HG03354 (cell line): ENCODE measurements around the gene SLMAP.

ENCODE experiments used
- ATAC-seq: cut with Tn5 transposase; IDR thresholded peaks from one replicate; pipeline ENCODE4 v1.9.1; 2021; ENCODE audit warnings: mild to moderate bottlenecking; ENCODE audit not compliant: unreplicated experiment, poor library complexity, severe bottlenecking

Gene SLMAP

DNA sequence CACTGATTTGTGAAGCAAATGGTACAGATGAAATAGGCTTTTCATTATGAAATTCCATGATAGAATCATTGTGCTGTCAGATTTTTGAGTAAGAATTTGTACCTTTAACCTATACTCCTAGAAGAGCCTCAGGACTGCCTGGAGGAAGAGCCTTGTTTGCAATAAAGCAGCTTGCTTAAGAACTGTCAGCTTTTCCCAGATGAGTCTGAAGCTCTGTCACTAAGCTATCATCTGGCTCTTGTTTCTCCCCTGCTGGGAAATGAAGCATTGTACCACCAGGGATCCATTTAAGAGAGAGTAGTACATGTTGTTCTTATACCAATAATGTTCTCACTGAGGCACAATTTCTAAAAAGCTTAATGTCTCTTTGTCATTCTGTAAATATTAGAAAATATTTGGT lies 167.0 kb downstream of the SLMAP start:
- no peak for ATAC-seq

DNA sequence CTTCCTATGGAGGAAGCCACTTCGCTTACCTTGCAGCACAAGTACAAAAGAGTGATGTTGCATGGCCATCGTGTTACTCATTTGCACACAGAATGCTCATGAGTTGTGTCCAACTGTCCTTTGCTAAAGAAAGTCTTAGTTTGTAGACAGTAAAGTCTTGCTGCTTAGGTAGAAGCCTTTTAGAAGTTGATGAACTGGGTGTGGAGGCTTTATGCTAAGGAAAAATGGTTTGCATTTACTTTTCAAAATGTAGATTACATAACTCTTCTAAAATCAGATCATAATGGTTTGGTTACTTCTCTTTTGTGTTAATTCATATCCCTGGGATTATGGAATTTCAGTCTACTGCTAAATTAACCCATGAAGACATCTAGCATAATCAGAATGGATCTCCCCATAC lies 167.6 kb downstream of the SLMAP start:
- ATAC-seq = no peak

DNA sequence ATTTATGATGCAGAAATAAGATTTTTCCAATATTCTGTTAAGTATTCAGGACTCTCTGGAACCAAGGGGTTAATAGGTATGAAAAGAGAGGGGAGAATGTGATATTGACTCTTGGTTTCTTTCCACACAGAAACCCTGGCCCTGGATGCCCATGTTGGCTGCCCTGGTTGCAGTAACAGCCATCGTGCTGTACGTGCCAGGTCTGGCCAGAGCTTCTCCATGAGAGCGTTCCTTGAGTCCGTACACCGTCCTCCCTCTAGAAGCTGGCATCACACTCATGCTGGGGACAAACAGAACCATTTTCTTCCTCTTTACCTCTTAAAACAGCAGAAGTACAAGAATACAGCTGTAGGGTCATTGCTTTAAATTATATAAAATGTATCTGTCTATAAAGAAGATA lies 171.1 kb downstream of the SLMAP start:
- ATAC-seq = no peak

DNA sequence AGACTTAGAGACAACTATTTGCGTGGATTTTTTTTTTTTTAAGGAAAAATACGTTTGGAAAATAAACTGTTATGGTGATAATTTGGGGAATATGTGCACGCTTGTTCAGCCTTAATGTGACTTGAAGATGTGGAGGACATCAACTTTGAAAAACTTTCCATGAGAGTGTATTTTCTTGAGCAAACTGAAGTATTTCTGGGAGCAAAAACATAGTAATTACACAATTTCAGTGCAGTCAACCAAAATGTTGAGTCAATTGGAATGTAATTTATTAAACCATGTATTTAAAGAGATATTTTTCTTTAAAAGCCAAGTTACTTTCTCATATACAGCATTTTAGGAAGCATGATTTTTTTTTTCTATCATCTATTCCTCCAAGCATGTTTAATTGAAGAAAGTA lies 171.8 kb downstream of the SLMAP start:
- ATAC-seq = no peak

DNA sequence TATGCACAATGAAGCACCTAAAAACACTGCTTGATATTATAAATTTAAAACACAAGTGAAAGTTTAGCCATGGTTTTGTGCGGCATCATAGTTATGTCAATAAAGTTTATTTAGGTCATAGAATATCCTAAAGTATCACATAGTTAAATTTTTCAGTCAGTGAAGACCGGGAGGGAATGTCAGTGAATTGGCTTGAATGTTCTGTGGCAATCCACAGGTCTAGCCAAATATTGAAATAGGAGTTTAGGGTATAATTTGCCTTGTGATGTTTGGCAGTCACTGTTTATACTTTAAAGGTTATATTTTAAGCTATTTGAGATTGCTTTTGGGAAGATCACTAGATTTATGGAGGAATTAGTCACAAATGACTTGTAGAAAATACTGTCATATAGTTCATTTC lies 172.4 kb downstream of the SLMAP start:
- no peak for ATAC-seq

DNA sequence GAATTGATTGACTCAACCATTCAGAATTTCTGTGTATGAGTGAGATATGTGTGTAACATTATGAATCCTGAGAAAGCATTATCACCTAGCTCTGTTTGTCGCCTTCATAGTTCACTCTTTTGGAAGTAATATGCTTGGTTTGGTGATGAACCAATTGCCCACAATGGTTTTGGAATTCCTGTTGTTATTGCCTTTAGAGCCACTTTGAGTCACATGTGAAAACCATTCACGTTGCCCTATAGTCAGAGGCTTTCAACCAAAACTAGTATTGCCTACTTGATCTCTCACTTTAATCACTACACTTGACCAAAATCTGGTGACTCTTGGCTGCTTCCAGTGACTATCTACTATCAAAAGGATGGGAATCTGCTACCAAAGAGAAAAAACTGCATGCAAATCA lies 173.9 kb downstream of the SLMAP start:
- no peak for ATAC-seq

DNA sequence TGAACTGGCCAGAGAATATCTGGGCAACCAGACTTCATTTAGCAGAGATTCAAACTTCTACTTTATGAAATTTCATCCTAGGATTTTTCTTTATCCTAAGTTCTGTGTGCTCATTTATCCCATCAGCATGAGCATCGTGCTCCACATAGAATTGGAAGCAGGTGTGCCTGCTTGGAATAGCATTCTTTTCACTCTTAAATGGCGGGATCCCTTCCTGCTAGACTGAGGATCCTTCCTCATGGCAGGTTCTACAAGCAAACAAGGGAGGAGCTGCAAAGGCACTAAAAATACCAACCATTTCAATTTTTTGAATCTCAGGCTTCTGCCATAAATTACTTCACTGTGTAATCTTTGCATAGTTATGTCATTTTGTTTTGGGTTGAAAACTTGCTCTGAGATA lies 177.5 kb downstream of the SLMAP start:
- ATAC-seq = no peak

DNA sequence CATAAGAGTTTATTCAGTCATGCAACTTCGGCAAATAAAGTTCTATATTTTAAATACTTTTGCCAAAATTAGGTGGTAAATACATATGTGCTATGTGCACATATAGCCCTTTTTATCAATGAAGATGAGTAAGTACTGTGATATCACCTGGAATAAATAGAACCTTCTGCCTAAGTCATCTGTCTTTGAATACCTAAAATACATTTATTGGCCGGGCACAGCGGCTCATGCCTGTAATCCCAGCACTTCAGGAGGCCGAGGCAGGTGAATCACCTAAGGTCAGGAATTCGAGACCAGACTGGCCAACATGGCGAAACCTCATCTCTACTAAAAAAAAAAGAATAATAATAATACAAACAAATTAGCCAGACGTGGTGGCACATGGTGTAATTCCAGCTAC lies 178.3 kb downstream of the SLMAP start:
- no peak for ATAC-seq

DNA sequence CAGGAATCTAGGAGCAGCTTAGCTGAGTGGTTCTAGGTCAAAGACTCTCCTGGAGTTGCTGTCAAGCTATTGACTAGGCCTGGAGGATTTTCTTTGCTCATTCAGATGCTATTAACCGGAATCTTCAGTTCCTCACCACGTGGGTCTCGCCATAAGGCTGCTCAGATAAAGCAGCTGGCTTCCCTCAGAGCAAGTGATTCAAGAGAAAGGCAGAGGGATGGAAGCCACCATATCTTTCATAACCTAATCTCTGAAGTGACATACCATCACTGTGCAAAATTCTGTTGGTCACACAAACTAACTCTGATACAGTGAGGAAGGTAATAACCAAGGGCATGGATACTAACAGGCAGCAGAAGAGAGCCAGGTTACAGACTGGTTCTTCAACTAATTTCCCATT lies 179.4 kb downstream of the SLMAP start:
- no peak for ATAC-seq

DNA sequence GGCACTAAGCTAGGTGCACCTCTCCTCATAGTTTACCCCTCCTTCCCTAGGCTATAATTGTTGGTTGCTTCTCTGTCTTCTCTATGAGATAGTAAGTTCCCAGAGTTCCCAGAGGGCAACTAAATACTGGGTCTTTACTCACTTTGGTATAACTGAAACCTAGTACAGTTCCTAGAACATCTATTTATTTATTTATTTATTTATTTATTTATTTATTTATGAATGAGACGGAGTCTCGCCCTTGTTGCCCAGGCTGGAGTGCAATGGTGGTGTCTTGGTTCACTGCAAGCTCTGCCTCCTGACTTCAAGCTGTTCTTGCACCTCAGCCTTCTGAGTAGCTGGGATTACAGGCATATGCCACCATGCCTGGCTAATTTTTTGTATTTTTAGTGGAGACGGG lies 181.0 kb downstream of the SLMAP start:
- ATAC-seq = no peak

DNA sequence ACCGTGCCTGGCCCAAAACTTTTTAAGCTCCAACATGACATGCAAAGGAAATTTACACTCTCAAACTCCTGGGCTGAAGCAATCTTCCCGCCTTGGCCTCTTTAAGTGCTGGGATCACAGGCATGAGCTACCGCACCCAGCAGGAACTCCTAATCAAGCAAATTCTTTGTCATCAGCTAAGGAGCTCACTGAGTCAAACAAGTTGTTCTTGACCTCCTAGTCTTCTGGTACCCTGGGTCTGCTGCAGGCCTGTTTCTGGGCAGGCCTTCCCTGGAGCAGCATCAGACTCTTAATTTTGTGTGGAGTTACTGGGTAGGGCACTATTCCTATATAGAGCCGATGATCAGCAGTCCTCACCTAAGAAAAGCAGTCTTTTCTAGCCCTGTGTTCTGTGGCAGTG lies 183.7 kb downstream of the SLMAP start:
- no peak for ATAC-seq

DNA sequence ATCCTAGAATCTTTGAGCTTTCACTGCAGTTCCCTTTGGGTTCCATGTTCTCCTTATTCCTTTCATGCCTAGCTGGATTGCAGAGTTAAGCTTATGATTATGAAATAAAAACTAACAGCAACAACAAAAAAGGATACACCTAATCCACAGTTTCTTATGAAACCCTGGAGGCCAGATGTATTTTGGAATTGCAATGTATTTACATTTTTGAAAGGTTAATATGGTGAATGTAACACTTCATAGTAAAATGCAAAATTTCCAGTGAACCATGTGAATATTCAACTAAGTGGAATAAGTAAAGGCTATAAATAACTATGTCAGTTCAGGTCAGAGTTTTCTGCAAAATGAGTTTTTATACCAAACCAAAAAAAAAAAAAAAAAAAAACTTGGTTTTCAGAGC lies 186.3 kb downstream of the SLMAP start:
- no peak for ATAC-seq

DNA sequence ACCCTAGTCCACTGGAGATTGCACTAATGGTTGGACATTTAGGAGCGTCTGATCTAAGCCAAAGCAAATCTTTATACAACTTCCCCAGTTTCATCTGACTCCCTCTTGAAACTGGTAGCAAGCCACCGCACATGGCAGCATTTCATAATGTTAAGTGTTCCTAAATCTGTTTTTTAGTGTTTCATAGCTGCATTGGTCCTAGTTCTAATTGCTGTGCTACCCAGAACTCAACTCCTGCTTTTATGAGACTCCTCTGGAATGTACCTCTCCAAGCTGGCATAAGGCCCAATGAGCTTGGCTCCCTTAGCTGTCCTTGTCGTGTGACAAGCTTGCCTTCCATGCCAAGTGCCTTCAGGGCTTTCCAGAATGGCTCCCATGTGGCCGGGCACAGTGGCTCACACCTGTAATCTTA lies 186.8 kb downstream of the SLMAP start:
- no peak for ATAC-seq

DNA sequence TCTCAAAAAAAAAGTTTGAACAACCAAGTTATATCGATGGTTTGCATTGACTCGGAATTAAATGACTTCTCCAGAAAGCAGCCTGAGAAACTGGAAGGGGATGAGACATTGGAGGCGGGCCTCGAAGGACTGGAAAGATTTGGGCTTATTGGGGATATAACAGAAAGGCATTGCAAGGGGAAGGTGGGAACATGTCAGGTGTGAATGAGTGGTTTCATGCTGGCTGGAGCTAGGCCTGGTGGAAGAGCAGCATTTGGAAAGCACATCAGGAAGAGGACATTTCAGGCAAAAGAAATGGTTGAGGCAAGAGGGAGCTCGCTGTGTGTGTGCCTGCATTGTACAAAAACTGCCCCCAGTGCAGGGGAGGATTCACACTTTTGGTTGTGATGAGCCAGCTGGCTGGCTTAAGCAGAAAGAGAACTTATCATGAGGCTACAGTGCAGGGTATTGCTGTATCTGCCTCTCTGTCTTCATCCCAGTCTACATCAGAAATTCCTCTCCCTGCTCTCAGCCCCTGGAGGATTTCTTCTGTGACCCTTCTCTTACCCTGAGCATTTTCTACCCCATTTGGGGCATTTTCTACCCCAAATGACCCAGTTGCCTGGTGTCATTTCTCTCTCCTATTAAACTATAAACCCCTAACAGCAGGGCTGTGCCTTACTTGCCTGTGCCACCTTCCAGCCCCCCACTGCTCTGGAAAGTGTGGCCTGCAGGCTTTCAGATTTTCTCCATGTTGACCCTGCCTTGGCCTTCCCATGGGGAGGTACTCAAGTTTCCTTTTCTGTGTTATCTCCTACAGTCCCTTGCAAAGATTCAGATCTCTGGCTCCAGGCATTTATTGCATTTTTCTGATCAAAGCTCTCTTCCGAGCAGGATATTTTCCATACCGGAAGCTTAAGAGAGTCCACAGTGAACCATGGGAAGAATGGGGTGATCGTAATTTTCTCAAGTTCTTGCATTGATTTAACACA lies 187.7 kb downstream of the SLMAP start:
- no peak for ATAC-seq

DNA sequence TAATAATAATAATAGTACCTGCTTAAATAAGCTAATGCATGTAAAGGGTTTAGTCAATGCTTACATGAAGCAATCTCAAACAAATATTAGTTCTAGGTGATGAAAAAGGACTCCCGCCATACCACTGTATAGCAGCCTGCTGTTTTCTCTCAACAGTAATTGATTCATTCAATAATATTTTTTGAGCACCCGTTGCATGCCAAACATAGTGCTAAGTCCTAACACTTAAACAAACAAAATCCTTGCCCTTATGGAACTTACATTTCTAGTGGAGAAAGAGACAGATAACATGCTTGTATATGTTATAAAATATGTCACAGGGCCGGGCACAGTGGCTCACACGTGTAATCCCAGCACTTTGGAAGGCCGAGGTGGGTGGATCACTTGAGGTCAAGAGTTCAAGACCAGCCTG lies 190.9 kb downstream of the SLMAP start:
- ATAC-seq = no peak

DNA sequence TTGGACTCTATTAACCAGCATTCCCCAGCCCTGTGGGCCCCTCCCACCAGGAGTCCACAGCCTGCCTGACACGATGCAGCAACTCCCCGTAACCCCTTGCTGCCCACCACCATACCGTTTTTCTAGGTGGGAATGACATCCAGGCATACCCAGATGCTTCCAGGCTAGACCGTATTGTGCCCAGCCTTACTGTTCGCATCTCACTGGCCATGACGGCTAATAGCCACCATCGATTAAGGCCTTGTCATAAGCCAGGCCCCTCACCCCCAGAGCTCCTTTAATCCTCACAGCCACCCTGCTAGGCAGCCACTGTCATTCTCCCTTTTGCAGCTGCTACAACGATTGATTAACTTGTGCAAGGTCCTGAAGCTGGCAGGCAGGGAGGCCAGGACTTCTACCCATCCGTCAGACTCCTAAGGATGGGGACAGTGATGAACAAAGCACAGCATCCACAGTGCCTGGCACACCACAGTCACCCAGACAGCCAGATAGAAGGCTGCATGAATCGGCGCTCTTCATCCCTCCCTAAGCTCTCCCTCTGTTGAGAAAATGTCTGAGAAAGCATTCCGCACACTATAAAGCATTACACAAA lies 192.1 kb downstream of the SLMAP start:
- ATAC-seq = no peak

DNA sequence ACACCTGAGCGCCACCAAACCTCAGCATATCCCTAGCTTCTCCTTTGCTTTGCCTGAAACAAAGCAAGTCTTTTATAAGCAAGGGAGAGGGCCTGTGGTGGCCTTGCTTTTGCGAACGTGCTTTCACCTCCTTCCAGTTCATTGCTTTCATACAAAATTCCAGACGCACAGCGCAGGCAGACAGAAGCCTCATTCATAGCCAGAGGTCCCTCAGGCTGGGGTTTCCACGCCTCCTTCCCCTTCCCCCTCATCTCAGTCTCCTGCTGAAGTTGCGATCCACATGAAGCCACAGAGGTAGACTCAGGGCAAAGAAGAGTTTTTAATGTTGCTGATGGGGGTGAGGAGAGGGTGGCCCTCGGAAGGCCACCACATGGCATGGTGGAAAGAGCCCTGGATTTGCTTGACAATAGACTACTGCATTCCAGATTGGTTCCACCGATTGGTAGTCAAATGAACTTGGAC lies 192.7 kb downstream of the SLMAP start:
- ATAC-seq = no peak

DNA sequence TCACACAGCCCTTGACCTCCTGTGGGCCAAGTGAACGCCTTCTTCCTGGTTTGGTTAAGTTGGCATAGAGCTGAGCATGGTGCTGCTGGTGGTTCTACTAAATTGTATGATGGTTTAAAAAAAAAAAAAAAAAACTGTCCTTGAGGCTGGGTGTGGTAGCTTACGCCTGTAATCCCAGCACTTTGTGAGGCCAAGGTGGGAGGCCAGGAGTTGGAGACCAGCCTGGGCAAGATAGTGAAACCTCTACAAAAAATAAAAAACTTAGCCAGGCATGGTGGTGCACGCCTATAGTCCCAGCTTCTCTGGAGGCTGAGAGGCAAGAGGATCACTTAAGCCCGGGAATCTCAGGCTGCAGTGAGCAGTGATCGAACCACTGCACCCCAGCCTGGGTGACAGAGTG lies 193.2 kb downstream of the SLMAP start:
- no peak for ATAC-seq

DNA sequence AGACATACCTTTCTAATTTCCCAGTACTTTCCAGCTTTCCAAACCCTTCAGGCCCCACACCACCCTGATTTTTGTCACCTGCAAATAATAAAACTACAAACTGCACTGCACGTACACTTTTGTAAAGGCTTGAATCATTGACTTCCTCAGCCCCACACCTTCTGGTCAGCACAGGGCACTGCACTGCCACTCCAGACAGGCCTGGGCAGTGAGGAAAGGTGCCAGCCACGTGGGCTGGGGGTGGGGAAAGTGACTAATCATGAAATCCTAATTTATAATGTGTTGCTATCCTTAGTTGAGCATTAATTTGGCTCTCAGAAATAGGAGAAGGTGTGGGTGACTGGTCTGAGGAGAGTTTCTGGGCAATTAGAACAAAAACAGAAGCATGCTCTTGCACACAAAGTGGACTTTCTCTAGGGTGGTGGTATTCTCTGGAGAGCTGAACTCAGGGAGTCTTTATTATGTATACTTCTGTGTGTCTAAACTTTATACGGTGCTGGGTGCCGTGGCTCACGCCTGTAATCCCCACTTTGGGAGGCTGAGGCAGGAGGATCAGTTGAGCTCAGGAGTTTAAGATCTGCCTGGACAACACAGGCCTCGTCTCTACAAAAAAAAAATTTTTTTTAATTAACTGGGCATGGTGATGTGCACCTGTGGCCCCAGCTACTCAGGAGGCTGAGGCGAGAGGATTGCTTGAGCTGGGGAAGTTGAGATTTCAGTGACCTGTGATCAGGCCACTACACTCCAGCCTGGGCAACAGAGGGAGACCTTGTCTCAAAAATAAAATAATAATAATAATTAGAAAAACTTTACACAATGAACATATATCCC lies 193.9 kb downstream of the SLMAP start:
- no peak for ATAC-seq

DNA sequence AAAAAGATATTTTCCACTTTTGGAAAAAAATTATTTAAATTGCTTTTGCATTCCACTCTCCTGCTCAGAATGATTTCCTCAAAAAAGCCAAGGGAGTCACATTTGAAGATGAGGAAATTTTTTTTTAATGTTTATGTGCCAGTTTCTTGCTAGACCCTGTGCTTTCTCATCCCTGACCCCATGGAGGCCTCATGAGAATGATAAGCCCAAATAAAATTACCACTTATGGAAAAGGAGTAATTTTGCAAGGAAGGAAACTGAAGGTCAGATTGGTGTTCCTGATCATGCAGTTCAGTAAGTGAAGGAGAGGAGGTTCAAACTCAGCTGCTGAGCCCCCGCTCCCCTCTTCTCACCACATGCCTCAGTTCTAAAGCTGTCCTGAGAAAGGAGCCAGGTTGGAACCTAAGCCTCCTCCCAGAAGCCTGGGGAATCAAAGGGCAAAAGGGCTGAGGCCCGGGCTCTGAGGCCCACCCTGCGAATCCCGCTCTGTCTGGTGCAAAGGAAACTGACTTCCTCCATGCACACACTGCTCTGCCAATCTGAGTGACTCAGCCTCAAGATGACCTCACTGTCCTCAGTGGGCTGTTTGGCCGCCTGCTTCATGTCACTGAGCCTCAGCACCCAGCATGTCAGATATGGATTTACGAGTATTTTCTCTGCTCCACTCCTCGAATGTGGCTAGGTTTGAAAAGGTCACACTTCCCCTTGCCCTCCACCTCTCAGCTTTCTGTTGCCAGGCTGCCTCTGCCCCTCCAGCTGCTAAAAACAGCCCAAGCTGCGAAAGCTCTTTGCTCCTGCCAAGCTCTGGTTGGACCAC lies 195.2 kb downstream of the SLMAP start:
- no peak for ATAC-seq
